ENCODE measurements around the gene RPL28. TPM values are rescaled to one million over a fixed set of nuclear protein-coding genes. Genes with fewer than 3 reads are reported as not detected.

The RPL28 gene
- total and polyA plus RNA-seq, 7 donors, result 253 to 2,816 (median 607) TPM

DNA sequence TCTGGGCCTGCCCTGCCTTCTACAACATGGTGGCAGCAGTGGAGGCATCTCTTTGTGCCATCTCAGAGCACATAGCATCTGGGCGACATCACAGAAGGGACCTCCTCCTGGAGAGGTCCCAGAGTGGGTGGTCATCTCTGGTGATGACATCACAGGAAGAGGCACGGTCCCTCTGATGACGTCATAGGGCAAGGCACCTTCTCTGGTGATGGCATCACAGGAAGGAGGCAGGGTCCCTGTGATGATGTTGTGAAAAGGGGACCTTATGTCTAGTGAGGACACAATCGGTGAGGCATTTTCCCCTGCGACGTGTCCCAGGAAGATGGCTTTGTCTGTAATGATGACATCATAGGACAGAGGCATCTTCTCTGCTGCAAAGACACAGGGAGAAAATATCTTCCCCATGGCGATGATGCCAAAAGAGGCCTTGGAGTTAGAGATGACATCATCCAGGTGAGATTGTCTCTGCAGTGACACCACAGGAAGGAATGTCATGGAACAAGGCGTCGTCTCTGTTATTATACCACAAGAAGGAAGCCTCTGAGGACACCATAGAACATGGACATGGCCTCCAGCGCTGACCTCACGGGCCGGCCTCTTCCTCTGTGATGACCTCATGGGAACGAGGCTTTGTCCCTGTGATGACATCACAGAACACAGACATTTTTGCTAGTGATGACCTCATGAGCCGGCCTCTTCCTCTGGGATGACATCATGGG lies 46.7 kb downstream of the RPL28 start:
- no peak overlapping the region for H3K27ac ChIP-seq
- H3K9me3 ChIP-seq, result no peaks in the 10 kb centered on the region
- H3K27me3 ChIP-seq, result peaks cover 34 to 87% (median 64%) of the 10 kb centered on the region in 3 donors
- WGBS, 2 donors, result 87 to 89% methylated on average over 14 of the region's 14 CpGs
- H3K36me3 ChIP-seq, result no peaks in the 10 kb centered on the region
- no peaks in the 10 kb centered on the region for H3K4me1 ChIP-seq
- intact Hi-C loops (cut with DNase I), result no loop called here
- TF ChIP-seq POLR2A (IDR thresholded peaks at IDR 0.05) (no peak), POLR2AphosphoS5 (IDR thresholded peaks at IDR 0.05) (no peak), EP300 (IDR thresholded peaks at IDR 0.05) (no peak)
- TF ChIP-seq, protein P1, sequence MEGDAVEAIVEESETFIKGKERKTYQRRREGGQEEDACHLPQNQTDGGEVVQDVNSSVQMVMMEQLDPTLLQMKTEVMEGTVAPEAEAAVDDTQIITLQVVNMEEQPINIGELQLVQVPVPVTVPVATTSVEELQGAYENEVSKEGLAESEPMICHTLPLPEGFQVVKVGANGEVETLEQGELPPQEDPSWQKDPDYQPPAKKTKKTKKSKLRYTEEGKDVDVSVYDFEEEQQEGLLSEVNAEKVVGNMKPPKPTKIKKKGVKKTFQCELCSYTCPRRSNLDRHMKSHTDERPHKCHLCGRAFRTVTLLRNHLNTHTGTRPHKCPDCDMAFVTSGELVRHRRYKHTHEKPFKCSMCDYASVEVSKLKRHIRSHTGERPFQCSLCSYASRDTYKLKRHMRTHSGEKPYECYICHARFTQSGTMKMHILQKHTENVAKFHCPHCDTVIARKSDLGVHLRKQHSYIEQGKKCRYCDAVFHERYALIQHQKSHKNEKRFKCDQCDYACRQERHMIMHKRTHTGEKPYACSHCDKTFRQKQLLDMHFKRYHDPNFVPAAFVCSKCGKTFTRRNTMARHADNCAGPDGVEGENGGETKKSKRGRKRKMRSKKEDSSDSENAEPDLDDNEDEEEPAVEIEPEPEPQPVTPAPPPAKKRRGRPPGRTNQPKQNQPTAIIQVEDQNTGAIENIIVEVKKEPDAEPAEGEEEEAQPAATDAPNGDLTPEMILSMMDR (IDR thresholded peaks at IDR 0.05), result no peak
- DNase-seq, result no peak
- no peak overlapping the region for H3K4me3 ChIP-seq

DNA sequence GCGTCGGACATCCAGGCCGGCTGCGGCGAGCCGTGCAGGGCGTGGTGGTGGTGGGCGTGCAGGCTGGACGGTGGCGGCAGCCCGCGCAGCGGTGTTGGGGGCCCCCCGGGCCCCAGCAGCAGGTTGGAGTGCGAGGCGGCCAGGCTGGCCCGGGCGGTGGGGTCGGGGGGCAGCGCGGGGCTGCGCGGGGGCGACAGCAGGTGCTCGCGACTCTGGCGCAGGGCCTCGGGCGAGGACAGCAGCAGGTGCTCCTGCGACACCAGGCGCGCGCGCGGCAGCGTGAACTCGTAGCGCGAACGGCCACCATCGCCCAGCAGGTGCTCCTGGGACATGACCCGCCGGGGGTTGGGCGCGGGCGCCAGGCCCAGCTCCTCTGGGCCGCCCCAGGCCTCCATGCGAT lies 47.6 kb downstream of the RPL28 start:
- Histone ChIP-seq H3K36me3 (no peaks in the 10 kb centered on the region), H3K4me1 (no peaks in the 10 kb centered on the region), H3K27ac (no peak overlapping the region), H3K4me3 (no peak overlapping the region), H3K9me3 (no peaks in the 10 kb centered on the region), H3K27me3 (peaks cover 43 to 89% (median 67%) of the 10 kb centered on the region in 3 donors)
- TF ChIP-seq EP300 (IDR thresholded peaks at IDR 0.05), result no peak
- TF ChIP-seq, protein P1 (IDR thresholded peaks at IDR 0.05), result no peak
- TF ChIP-seq POLR2AphosphoS5 (IDR thresholded peaks at IDR 0.05), result no peak
- no peak for TF ChIP-seq POLR2A (IDR thresholded peaks at IDR 0.05)
- no peak for DNase-seq
- intact Hi-C loops (cut with DNase I), result no loop called here
- 13 to 17% methylated on average over 48 of the region's 48 CpGs for WGBS, 2 donors

DNA sequence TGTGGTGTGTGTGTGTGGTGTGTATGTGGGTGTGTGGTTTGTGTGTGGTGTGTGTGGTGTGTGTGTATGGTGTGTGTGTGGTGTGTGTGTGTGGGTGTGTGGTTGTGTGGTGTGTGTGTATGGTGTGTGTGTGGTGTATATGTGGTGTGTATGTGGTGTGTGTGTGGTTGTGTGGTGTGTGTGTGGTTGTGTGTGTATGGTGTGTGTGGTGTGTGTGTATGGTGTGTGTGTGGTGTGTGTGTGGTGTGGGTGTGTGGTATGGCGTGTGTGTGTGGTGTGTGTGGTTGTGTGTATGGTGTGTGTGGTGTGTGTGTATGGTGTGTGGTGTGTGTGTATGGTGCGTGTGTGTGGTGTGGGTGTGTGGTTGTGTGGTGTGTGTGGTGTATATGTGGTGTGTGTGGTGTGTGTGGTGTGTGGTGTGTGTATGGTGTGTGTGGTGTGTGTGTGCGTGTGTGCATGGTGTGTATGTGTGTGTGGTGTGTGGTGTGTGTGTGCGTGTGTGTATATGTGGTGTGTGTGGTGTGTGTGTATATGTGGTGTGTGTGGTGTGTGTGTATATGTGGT lies 48.7 kb downstream of the RPL28 start:
- H3K4me1 ChIP-seq, result no peaks in the 10 kb centered on the region
- H3K27me3 ChIP-seq, result peaks cover 49 to 89% (median 67%) of the 10 kb centered on the region in 3 donors
- no peaks in the 10 kb centered on the region for H3K36me3 ChIP-seq
- no peak overlapping the region for H3K4me3 ChIP-seq
- DNase-seq, result no peak
- WGBS, 2 donors, result 71 to 90% methylated on average over 4 of the region's 4 CpGs
- no peak overlapping the region for H3K27ac ChIP-seq
- no peaks in the 10 kb centered on the region for H3K9me3 ChIP-seq
- intact Hi-C loops (cut with DNase I), result no loop called here
- TF ChIP-seq, protein P1 (IDR thresholded peaks at IDR 0.05), result no peak
- TF ChIP-seq EP300 (IDR thresholded peaks at IDR 0.05) (no peak), POLR2AphosphoS5 (IDR thresholded peaks at IDR 0.05) (no peak), POLR2A (IDR thresholded peaks at IDR 0.05) (no peak)

DNA sequence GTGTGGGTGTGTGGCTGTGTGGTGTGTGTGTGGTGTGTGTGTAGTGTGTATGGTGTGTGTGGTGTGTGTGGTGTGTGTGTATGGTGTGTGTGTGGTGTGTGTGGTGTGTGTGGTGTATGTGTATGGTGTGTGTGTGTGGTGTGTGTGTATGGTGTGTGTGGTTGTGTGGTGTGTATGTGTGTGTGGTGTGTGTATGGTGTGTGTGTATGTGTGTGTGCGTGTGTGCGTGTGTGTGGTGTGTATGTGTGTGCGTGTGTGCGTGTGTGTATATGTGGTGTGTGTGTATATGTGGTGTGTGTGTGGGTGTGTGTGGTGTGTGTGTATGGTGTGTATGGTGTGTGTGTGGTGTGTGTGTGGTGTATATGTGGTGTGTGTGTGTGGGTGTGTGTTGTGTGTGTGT lies 49.3 kb downstream of the RPL28 start:
- Histone ChIP-seq H3K4me1 (no peaks in the 10 kb centered on the region), H3K9me3 (no peaks in the 10 kb centered on the region), H3K36me3 (no peaks in the 10 kb centered on the region), H3K27me3 (peaks cover 43 to 89% (median 64%) of the 10 kb centered on the region in 3 donors), H3K4me3 (no peak overlapping the region), H3K27ac (no peak overlapping the region)
- no peak for DNase-seq
- WGBS, 2 donors, result 94 to 98% methylated on average over 4 of the region's 4 CpGs
- TF ChIP-seq, protein P1 (IDR thresholded peaks at IDR 0.05), result no peak
- TF ChIP-seq POLR2AphosphoS5 (IDR thresholded peaks at IDR 0.05), result no peak
- TF ChIP-seq POLR2A (IDR thresholded peaks at IDR 0.05), result no peak
- no peak for TF ChIP-seq EP300 (IDR thresholded peaks at IDR 0.05)
- intact Hi-C loops (cut with DNase I), result no loop called here
